H1 (cell line): ENCODE results near the gene RPL12. TPM values are rescaled to one million over a fixed set of nuclear protein-coding genes. Genes with fewer than 3 reads are reported as not detected.

Experiments used
- CTCF ChIA-PET: fragments of 300-600 bp; sonication (Branson Sonifier 250); formaldehyde crosslinking; loops from one replicate; lab custom pipeline; 2021; ENCODE audit not compliant: partially characterized antibody; lab: Charles Lee
- POLR2A ChIA-PET: fragments of 300-600 bp; sonication (Branson Sonifier 250); formaldehyde crosslinking; loops from one replicate; lab custom pipeline; 2021; ENCODE audit warnings: inconsistent platforms; ENCODE audit not compliant: partially characterized antibody; lab: Charles Lee
- DNase-seq, 2 experiments: peaks; one replicate each; pipeline versions ENCODE4 v3.0.0 to v3.0.0-alpha.2; 2010 to 2022; ENCODE audit warnings: low spot score in 2 of 2, low read depth in 1 of 2, mixed read lengths in 1 of 2
- FAIRE-seq: peaks from 2 replicates; lab custom pipeline; 2011; peaks lifted over from hg19 to GRCh38; lab: Jason Lieb, UNC
- H2AFZ ChIP-seq: 2 replicates; pipeline ENCODE4 v1.8.1; 2012; ENCODE audit warnings: low read length, inconsistent platforms
- H2AK5ac ChIP-seq: 2 replicates; pipeline ENCODE4 v1.6.1; 2013; ENCODE audit warnings: low read depth, low read length
- H2BK120ac ChIP-seq: replicated peaks from 2 replicates; pipeline ENCODE3; 2013; ENCODE audit warnings: low read depth, low read length, inconsistent platforms
- H2BK12ac ChIP-seq: 2 replicates; pipeline ENCODE4 v1.6.1; 2013; ENCODE audit warnings: low read depth, low read length
- H2BK15ac ChIP-seq: 2 replicates; pipeline ENCODE4 v1.6.1; 2013; ENCODE audit warnings: low read length
- H2BK20ac ChIP-seq: 2 replicates; pipeline ENCODE4 v1.6.1; 2013; ENCODE audit warnings: low read length
- H2BK5ac ChIP-seq: 2 replicates; pipeline ENCODE4 v1.6.1; 2013; ENCODE audit warnings: low read depth, low read length
- H3K14ac ChIP-seq: 2 replicates; pipeline ENCODE4 v1.6.1; 2013; ENCODE audit warnings: inconsistent platforms; ENCODE audit not compliant: insufficient read length
- H3K18ac ChIP-seq: 2 replicates; pipeline ENCODE4 v1.6.1; 2013; ENCODE audit warnings: low read length; ENCODE audit errors: extremely low read depth
- H3K23ac ChIP-seq: 2 replicates; pipeline ENCODE4 v1.6.1; 2013; ENCODE audit warnings: inconsistent platforms; ENCODE audit not compliant: insufficient read length
- H3K23me2 ChIP-seq: 2 replicates; pipeline ENCODE4 v1.6.1; 2013; ENCODE audit warnings: low read depth, low read length
- H3K27ac ChIP-seq: 2 replicates; pipeline ENCODE4 v1.6.1; 2011; ENCODE audit warnings: low read depth, low read length, inconsistent platforms
- H3K27me3 ChIP-seq, 4 experiments: replicated peaks in 1 of 4; 1 replicate in 1 of 4; 2 replicates in 3 of 4; pipeline versions ENCODE4 v1.6.1 to v1.8.1; 2011 to 2013; ENCODE audit warnings: low read length in 3 of 4, mild to moderate bottlenecking in 3 of 4, inconsistent platforms in 2 of 4, mixed read lengths in 2 of 4, moderate library complexity in 1 of 4; ENCODE audit not compliant: control insufficient read depth in 3 of 4, insufficient read depth in 3 of 4; ENCODE audit errors: extremely low read depth in 1 of 4
- H3K36me3 ChIP-seq, 4 experiments: 2 replicates each; pipeline versions ENCODE4 v1.6.1 to v1.8.1; 2011 to 2013; ENCODE audit warnings: mild to moderate bottlenecking in 4 of 4, low read length in 3 of 4, moderate library complexity in 2 of 4, control low read depth in 1 of 4, inconsistent platforms in 1 of 4; ENCODE audit not compliant: insufficient read depth in 4 of 4, control insufficient read depth in 2 of 4
- H3K4ac ChIP-seq: replicated peaks from 2 replicates; pipeline ENCODE3; 2013; ENCODE audit warnings: low read length, low read depth, mixed read lengths, inconsistent platforms; ENCODE audit not compliant: insufficient read length
- H3K4me1 ChIP-seq, 4 experiments: replicated peaks in 1 of 4; 1 replicate in 1 of 4; 2 replicates in 3 of 4; pipeline versions ENCODE4 v1.6.1 to v1.8.1; 2011 to 2013; ENCODE audit warnings: low read length in 3 of 4, inconsistent platforms in 2 of 4, mixed read lengths in 1 of 4; ENCODE audit not compliant: insufficient read depth in 4 of 4, control insufficient read depth in 3 of 4
- H3K4me2 ChIP-seq, 2 experiments: 2 replicates each; pipeline versions ENCODE4 v1.6.1 to v1.8.1; 2011 to 2013; ENCODE audit warnings: low read depth in 2 of 2, low read length in 2 of 2, control low read depth in 1 of 2, inconsistent platforms in 1 of 2, mild to moderate bottlenecking in 1 of 2; ENCODE audit not compliant: insufficient read depth in 1 of 2
- H3K4me3 ChIP-seq, 4 experiments: fragments of 200-600, 300-600 bp in 1 of 4; sonication (generic), shearing (Covaris generic), sonication (Bioruptor Twin) in 1 of 4; 2 replicates each; pipeline versions ENCODE4 v1.5.1 to v1.8.1; 2011 to 2016; ENCODE audit warnings: low read length in 4 of 4, low read depth in 3 of 4, control low read depth in 2 of 4, inconsistent platforms in 2 of 4, mild to moderate bottlenecking in 2 of 4, mixed read lengths in 1 of 4, moderate library complexity in 1 of 4; ENCODE audit not compliant: insufficient read depth in 2 of 4; ENCODE audit errors: extremely low read depth in 1 of 4
- H3K56ac ChIP-seq: replicated peaks from 2 replicates; pipeline ENCODE3; 2013; ENCODE audit warnings: low read depth, mild to moderate bottlenecking, mixed read lengths, low read length, inconsistent platforms; ENCODE audit not compliant: insufficient read length
- H3K79me1 ChIP-seq: 2 replicates; pipeline ENCODE4 v1.6.1; 2013; ENCODE audit warnings: low read depth, low read length, control low read depth
- H3K79me2 ChIP-seq, 2 experiments: 2 replicates each; pipeline versions ENCODE4 v1.6.1 to v1.8.1; 2012 to 2013; ENCODE audit warnings: low read length in 2 of 2, mild to moderate bottlenecking in 2 of 2, inconsistent platforms in 1 of 2; ENCODE audit not compliant: insufficient read depth in 2 of 2, control insufficient read depth in 1 of 2
- H3K9ac ChIP-seq, 4 experiments: replicated peaks in 1 of 4; 1 replicate in 1 of 4; 2 replicates in 3 of 4; pipeline versions ENCODE4 v1.6.1 to v1.8.1; 2011 to 2013; ENCODE audit warnings: low read depth in 3 of 4, low read length in 3 of 4, control low read depth in 2 of 4, mild to moderate bottlenecking in 2 of 4, moderate library complexity in 2 of 4, inconsistent platforms in 1 of 4; ENCODE audit errors: extremely low read depth in 1 of 4
- H3K9me3 ChIP-seq, 2 experiments: 2 replicates each; pipeline versions ENCODE4 v1.6.1 to v1.8.1; 2012 to 2013; ENCODE audit warnings: mild to moderate bottlenecking in 2 of 2, moderate library complexity in 2 of 2, control low read depth in 1 of 2, inconsistent platforms in 1 of 2, low read depth in 1 of 2, low read length in 1 of 2, mixed read lengths in 1 of 2; ENCODE audit not compliant: insufficient read depth in 2 of 2
- H4K20me1 ChIP-seq, 2 experiments: replicated peaks in 1 of 2; 2 replicates each; pipeline versions ENCODE3 to v1.8.1; 2011 to 2013; ENCODE audit warnings: inconsistent platforms in 2 of 2, low read length in 2 of 2, mild to moderate bottlenecking in 1 of 2; ENCODE audit not compliant: insufficient read depth in 2 of 2, control insufficient read depth in 1 of 2
- H4K5ac ChIP-seq: 2 replicates; pipeline ENCODE4 v1.6.1; 2013; ENCODE audit warnings: low read length, low read depth, mixed read lengths, inconsistent platforms; ENCODE audit not compliant: insufficient read length
- H4K8ac ChIP-seq: 2 replicates; pipeline ENCODE4 v1.8.0; 2013; ENCODE audit warnings: mild to moderate bottlenecking, moderate library complexity, low read length, inconsistent platforms; ENCODE audit not compliant: insufficient read depth; ENCODE audit errors: extremely low read depth
- H4K91ac ChIP-seq: replicated peaks from 2 replicates; pipeline ENCODE3; 2013; ENCODE audit warnings: low read length, mixed read lengths, inconsistent platforms; ENCODE audit not compliant: insufficient read length
- CBX5 ChIP-seq: fragments of 300-800, 300-1000 bp; sonication (generic); IDR thresholded peaks from 2 replicates; pipeline ENCODE4 v1.7.1; 2016; ENCODE audit warnings: antibody characterized with exemption, low read length, low read depth
- GABPA ChIP-seq: IDR thresholded peaks from 2 replicates; pipeline ENCODE4 v1.6.1; 2011; ENCODE audit warnings: mild to moderate bottlenecking, low read length, moderate library complexity, borderline replicate concordance; ENCODE audit not compliant: insufficient read depth
- HDAC2 ChIP-seq, 2 experiments: fragments of 300-600 bp in 1 of 2; sonication (generic) in 1 of 2; IDR thresholded peaks; 2 replicates each; pipeline ENCODE4 v1.6.1; 2011 to 2012; ENCODE audit warnings: low read depth in 2 of 2, low read length in 2 of 2, mild to moderate bottlenecking in 2 of 2, moderate library complexity in 2 of 2, borderline replicate concordance in 1 of 2, inconsistent platforms in 1 of 2
- JUND ChIP-seq: IDR thresholded peaks from 2 replicates; pipeline ENCODE4 v1.6.1; 2011; ENCODE audit warnings: mild to moderate bottlenecking, improper control_type of control experiment, low read length
- MAFK ChIP-seq: IDR thresholded peaks from 2 replicates; pipeline ENCODE4 v1.6.1; 2012; ENCODE audit warnings: low read depth, mild to moderate bottlenecking, improper control_type of control experiment, low read length
- NANOG ChIP-seq: IDR thresholded peaks from 2 replicates; pipeline ENCODE4 v1.6.1; 2011; ENCODE audit warnings: low read length, low read depth, mild to moderate bottlenecking, inconsistent platforms; ENCODE audit not compliant: insufficient read depth, poor library complexity, severe bottlenecking
- NRF1 ChIP-seq: IDR thresholded peaks from 2 replicates; pipeline ENCODE4 v1.6.1; 2011; ENCODE audit warnings: mild to moderate bottlenecking, low read depth, low read length, improper control_type of control experiment
- POLR2AphosphoS5 ChIP-seq: IDR thresholded peaks from 2 replicates; pipeline ENCODE4 v1.6.1; 2011; ENCODE audit warnings: low read depth, low read length
- RXRA ChIP-seq: IDR thresholded peaks from 2 replicates; pipeline ENCODE4 v1.6.1; 2011; ENCODE audit warnings: low read depth, mild to moderate bottlenecking, low read length, moderate library complexity; ENCODE audit not compliant: insufficient read depth
- SP4 ChIP-seq: IDR thresholded peaks from 2 replicates; pipeline ENCODE4 v1.6.1; 2012; ENCODE audit warnings: low read length, inconsistent platforms
- TBP ChIP-seq: IDR thresholded peaks from 2 replicates; pipeline ENCODE4 v1.6.1; 2011; ENCODE audit warnings: low read depth, low read length, improper control_type of control experiment
- USF2 ChIP-seq: IDR thresholded peaks from 2 replicates; pipeline ENCODE4 v1.6.1; 2011; ENCODE audit warnings: low read length, improper control_type of control experiment
- YY1 ChIP-seq: IDR thresholded peaks from 2 replicates; pipeline ENCODE4 v1.6.1; 2011; ENCODE audit warnings: low read depth, mild to moderate bottlenecking, low read length
- WGBS, 2 experiments: shearing (Covaris generic) in 1 of 2; methylation state at CpG; one replicate each; pipeline versions ENCODE4 v1.1.6 to v1.1.7; 2013 to 2015; ENCODE audit warnings: low lambda C conversion rate in 2 of 2, mixed read lengths in 2 of 2, inconsistent platforms in 1 of 2, low coverage in 1 of 2, missing lambda C conversion rate in 1 of 2; ENCODE audit not compliant: insufficient replicate concordance in 2 of 2, insufficient coverage in 1 of 2, insufficient read length in 1 of 2; ENCODE audit errors: extremely low coverage in 1 of 2, missing lambda C conversion rate in 1 of 2; 5-methylcytosine and 5-hydroxymethylcytosine counted together
- polyA plus RNA-seq, 7 experiments: library from polyadenylated mRNA; depleted of rRNA in 3 of 7; stranded (reverse) in 5 of 7; unstranded in 2 of 7; fragments of >200 nt in 5 of 7; fragments of 200-250 nt in 2 of 7; gene quantifications; 1 replicate in 5 of 7; 2 replicates in 1 of 7; 4 replicates in 1 of 7; pipeline versions ENCODE4 v1.2.1 to v1.2.3, GENCODE V29; 2011 to 2013; ENCODE audit warnings: missing spikeins in 2 of 7, mixed read lengths in 2 of 7
- total RNA-seq: library from RNA; stranded (reverse); fragmentation: NEBNext Ultra II Directional; extraction: Animal tissue kit (Norgen Biotek cat#: 25700); gene quantifications from 2 replicates; pipeline ENCODE4 v1.2.1, GENCODE V29; 2021

Gene RPL12
- total and polyA plus RNA-seq, 2 of the 8 experiments (the other 6 are each of a cell fraction or from before 2014, with no cell fraction given): 1,993 to 4,892 TPM

GRCh38 chr9:127428348-127428747 is 22.9 kb downstream of the RPL12 start:
- H3K79me2 ChIP-seq: peaks cover 7 to 35% of the 10 kb centered on the region in 2 experiments
- ChIA-PET POLR2A (interaction anchor here (1.5 kb wide), 1 partner anchor 22 kb away, joined by 4 read pairs; the partner anchor contains the start of genes LRSAM1 and RPL12), CTCF (no interaction called here)
- FAIRE-seq: no peak
- H3K79me1 ChIP-seq: peaks cover 2% of the 10 kb centered on the region; the same call in 1 of the 2 replicates
- H2BK20ac ChIP-seq: no peak overlapping the region
- peaks cover 3 to 20% (median 10%) of the 10 kb centered on the region in 4 experiments for H3K36me3 ChIP-seq
- TF ChIP-seq HDAC2 (IDR thresholded peaks at IDR 0.05; ENCODE audit: borderline replicate concordance in 1 of 2, low read depth in 2 of 2, low read length in 2 of 2) (no peak), CBX5 (no peak), JUND (no peak), YY1 (no peak), NRF1 (no peak), USF2 (no peak), TBP (no peak), SP4 (no peak), RXRA (no peak), GABPA (no peak), MAFK (no peak), NANOG (no peak), POLR2AphosphoS5 (no peak)
- no peak overlapping the region for H3K14ac ChIP-seq
- H3K18ac ChIP-seq: no peak overlapping the region
- H3K4me3 ChIP-seq: no peak overlapping the region
- H3K4ac ChIP-seq: no peak overlapping the region
- no peak overlapping the region for H3K9ac ChIP-seq
- no peak overlapping the region for H4K5ac ChIP-seq
- no peak overlapping the region for H2BK120ac ChIP-seq
- H3K27ac ChIP-seq: no peak overlapping the region
- no peak overlapping the region for H4K91ac ChIP-seq
- no peak overlapping the region for H2BK5ac ChIP-seq
- no peak overlapping the region for H2AK5ac ChIP-seq
- no peak overlapping the region for H2BK15ac ChIP-seq
- peaks cover 10% of the 10 kb centered on the region for H3K23me2 ChIP-seq
- WGBS, 2 experiments: 93% methylated on average over 3 of the region's 3 CpGs; no CpG with 5 or more reads in 1 of the 2 experiments
- H3K4me2 ChIP-seq: no peak overlapping the region
- H3K27me3 ChIP-seq: no peaks in the 10 kb centered on the region
- H2AFZ ChIP-seq: no peak overlapping the region
- no peak for DNase-seq
- no peaks in the 10 kb centered on the region for H3K9me3 ChIP-seq
- no peak overlapping the region for H4K8ac ChIP-seq
- peaks cover 0 to 3% (median 1%) of the 10 kb centered on the region in 4 experiments; a peak in 2 of 7 replicates for H3K4me1 ChIP-seq
- H3K23ac ChIP-seq: no peak overlapping the region
- H3K56ac ChIP-seq: no peak overlapping the region
- peaks cover 0 to 6% of the 10 kb centered on the region in 2 experiments for H4K20me1 ChIP-seq
- no peak overlapping the region for H2BK12ac ChIP-seq
